ENCODE data around the gene NR6A1.
"Not testable (repeated sequence)": the region's sequence is repeated elsewhere in the genome, so short reads cannot be mapped to it uniquely, and the experiment has no call there.

DNA sequence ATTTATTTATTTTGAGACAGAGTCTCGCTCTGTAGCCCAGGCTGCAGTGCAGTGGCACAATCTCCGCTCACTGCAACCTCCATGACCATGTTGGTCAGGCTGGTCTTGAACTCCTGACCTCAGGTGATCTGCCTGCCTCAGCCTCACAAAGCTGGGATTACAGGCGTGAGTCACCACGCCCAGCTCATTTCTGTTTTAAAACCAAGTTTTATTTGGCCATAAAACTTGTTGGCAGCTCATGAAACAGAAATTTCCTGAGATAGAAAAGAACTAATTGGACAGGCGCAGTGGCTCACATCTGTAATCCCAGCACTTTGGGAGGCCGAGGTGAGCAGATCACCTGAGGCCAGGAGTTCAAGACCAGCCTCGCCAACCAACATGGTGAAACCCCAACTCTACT is 155.3 kb downstream of the NR6A1 start:
- not testable (repeated sequence) for TF ChIP-seq ZNF274 (IDR thresholded peaks at IDR 0.05; ENCODE audit: low read depth, low read length); SUZ12 (IDR thresholded peaks at IDR 0.05; ENCODE audit: extremely low read depth, insufficient read depth, insufficient read length); YY1 (IDR thresholded peaks at IDR 0.05; ENCODE audit: insufficient read depth, insufficient read length)
